Fibroblast of lung (primary cell): ENCODE measurements around the gene ZSCAN22. TPM values are rescaled to one million over a fixed set of nuclear protein-coding genes. Genes with fewer than 3 reads are reported as not detected.
"Not testable (repeated sequence)": the region's sequence is repeated elsewhere in the genome, so short reads cannot be mapped to it uniquely, and the experiment has no call there.

Experiments
- DNase-seq, 2 donors: peaks; one replicate each; pipeline versions ENCODE4 v3.0.0 to v3.0.0-alpha.2; 2010; ENCODE audit warnings: low read depth in 2 of 2
- H2AFZ ChIP-seq: 2 replicates; pipeline ENCODE4 v1.5.1; 2012; ENCODE audit warnings: low read length, control low read depth, inconsistent platforms
- H3K27ac ChIP-seq: 2 replicates; pipeline ENCODE4 v1.5.1; 2011; ENCODE audit warnings: low read length, control low read depth; ENCODE audit not compliant: insufficient read depth
- H3K27me3 ChIP-seq: 2 replicates; pipeline ENCODE4 v1.5.1; 2011; ENCODE audit warnings: mild to moderate bottlenecking, low read length; ENCODE audit not compliant: control insufficient read depth, insufficient read depth
- H3K36me3 ChIP-seq: 2 replicates; pipeline ENCODE4 v1.5.1; 2011; ENCODE audit warnings: low read length; ENCODE audit not compliant: control insufficient read depth, insufficient read depth
- H3K4me1 ChIP-seq: 2 replicates; pipeline ENCODE4 v1.5.1; 2011; ENCODE audit warnings: low read length; ENCODE audit not compliant: control insufficient read depth, insufficient read depth; ENCODE audit errors: extremely low read depth
- H3K4me2 ChIP-seq: 2 replicates; pipeline ENCODE4 v1.5.1; 2011; ENCODE audit warnings: low read length, control low read depth; ENCODE audit not compliant: insufficient read depth; ENCODE audit errors: extremely low read depth
- H3K4me3 ChIP-seq, 4 experiments: fragments of 200-600 bp in 1 of 4; sonication (generic) in 1 of 4; replicated peaks in 1 of 4; 2 replicates each; pipeline ENCODE4 v1.5.1; 2011 to 2016; ENCODE audit warnings: low read length in 4 of 4, low read depth in 3 of 4, mild to moderate bottlenecking in 3 of 4, control low read depth in 2 of 4, inconsistent platforms in 1 of 4, mixed read lengths in 1 of 4; ENCODE audit not compliant: insufficient read depth in 1 of 4; ENCODE audit errors: control extremely low read depth in 1 of 4
- H3K79me2 ChIP-seq: 2 replicates; pipeline ENCODE4 v1.5.1; 2012; ENCODE audit warnings: mild to moderate bottlenecking, low read length, inconsistent platforms; ENCODE audit not compliant: control insufficient read depth, insufficient read depth
- H3K9ac ChIP-seq: 2 replicates; pipeline ENCODE4 v1.5.1; 2011; ENCODE audit warnings: mild to moderate bottlenecking, low read length, control low read depth; ENCODE audit not compliant: insufficient read depth
- H3K9me3 ChIP-seq: 2 replicates; pipeline ENCODE4 v1.5.1; 2012; ENCODE audit warnings: low read depth, low read length; ENCODE audit not compliant: control insufficient read depth, insufficient read depth
- H4K20me1 ChIP-seq: 2 replicates; pipeline ENCODE4 v1.5.1; 2011; ENCODE audit warnings: low read length; ENCODE audit not compliant: control insufficient read depth, insufficient read depth; ENCODE audit errors: extremely low read depth
- CTCF ChIP-seq, 2 donors: IDR thresholded peaks in 1 of 2; conservative IDR thresholded peaks in 1 of 2; 1 replicate in 1 of 2; 2 replicates in 1 of 2; pipeline ENCODE4 v1.5.1; 2011 to 2012; ENCODE audit warnings: low read length in 2 of 2, control low read depth in 1 of 2, inconsistent platforms in 1 of 2, low read depth in 1 of 2, mild to moderate bottlenecking in 1 of 2
- EZH2 ChIP-seq: IDR thresholded peaks from 2 replicates; pipeline ENCODE4 v1.5.1; 2012; ENCODE audit warnings: low read length, control low read depth, mild to moderate bottlenecking; ENCODE audit errors: missing control alignments
- polyA plus RNA-seq, 2 donors: library from polyadenylated mRNA; depleted of rRNA in 1 of 2; stranded (reverse) in 1 of 2; unstranded in 1 of 2; fragments of >200 nt; gene quantifications; 2 replicates each; pipeline ENCODE4 v1.2.1, GENCODE V29; 2011 to 2012; ENCODE audit warnings: missing spikeins in 1 of 2
- total RNA-seq: library from RNA; depleted of rRNA; stranded (reverse); fragments of >200 nt; gene quantifications from 2 replicates; pipeline ENCODE4 v1.2.1, GENCODE V29; 2014

The ZSCAN22 gene
- total and polyA plus RNA-seq, 2 donors (not counting 1 experiment from before 2014, with no cell fraction given): 2.8 to 3.0 TPM

- Histone ChIP-seq H3K9ac (no peak overlapping the region), H3K27me3 (no peaks in the 10 kb centered on the region), H3K36me3 (peaks cover 13% of the 10 kb centered on the region), H3K27ac (no peak overlapping the region), H3K4me1 (no peaks in the 10 kb centered on the region), H2AFZ (no peak overlapping the region), H4K20me1 (no peaks in the 10 kb centered on the region), H3K9me3 (no peaks in the 10 kb centered on the region), H3K4me2 (no peak overlapping the region), H3K79me2 (peaks cover 12% of the 10 kb centered on the region), H3K4me3 (no peak overlapping the region)
- no peak for TF ChIP-seq CTCF (conservative IDR thresholded peaks at IDR 0.05 in 1 of 2, IDR thresholded peaks at IDR 0.05 in 1 of 2; ENCODE audit: low read depth in 1 of 2, low read length in 2 of 2)
- no peak for TF ChIP-seq EZH2
- no peak for DNase-seq
Observed at GRCh38 chr19:58307736-58308135, 19.1 kb upstream of the ZSCAN22 start.

GRCh38 chr19:58310685-58311084 is 16.1 kb upstream of the ZSCAN22 start:
- H2AFZ ChIP-seq, H4K20me1 ChIP-seq, H3K4me3 ChIP-seq, H3K9ac ChIP-seq, H3K9me3 ChIP-seq, H3K79me2 ChIP-seq, H3K4me2 ChIP-seq, H3K4me1 ChIP-seq, H3K27me3 ChIP-seq, H3K27ac ChIP-seq: not testable (repeated sequence)
- peak in 1 of 2 donors; percentile 33 for TF ChIP-seq CTCF (conservative IDR thresholded peaks at IDR 0.05 in 1 of 2, IDR thresholded peaks at IDR 0.05 in 1 of 2; ENCODE audit: low read depth in 1 of 2, low read length in 2 of 2)
- peak in 1 of 2 donors; percentile 34 for DNase-seq
- H3K36me3 ChIP-seq: peaks cover 24% of the 10 kb centered on the region

DNA sequence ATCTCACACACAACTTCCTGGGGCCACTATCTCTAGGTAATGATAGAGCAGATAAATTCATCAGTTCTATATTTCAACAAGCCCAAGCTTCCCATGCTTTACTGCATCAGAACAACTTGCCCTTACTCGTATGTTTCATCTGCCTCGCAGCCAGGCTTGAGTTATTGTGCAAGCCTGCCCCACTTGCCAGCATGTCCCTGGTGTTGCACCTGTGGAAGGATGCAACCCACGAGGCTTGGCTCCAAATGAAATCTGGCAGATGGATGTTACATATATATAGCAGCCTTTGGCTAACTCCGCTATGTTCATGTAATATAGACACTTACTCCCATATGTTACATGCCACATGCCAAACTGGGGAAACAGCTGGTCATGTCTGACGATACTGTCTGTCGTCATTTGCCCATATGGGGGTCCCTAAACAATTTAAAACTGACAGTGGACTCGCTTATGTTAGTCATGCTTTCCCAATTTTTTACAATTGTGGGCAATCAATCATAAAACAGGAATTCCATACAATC is 15.4 kb upstream of the ZSCAN22 start:
- no peaks in the 10 kb centered on the region for H3K4me1 ChIP-seq
- H3K9me3 ChIP-seq: no peaks in the 10 kb centered on the region
- H4K20me1 ChIP-seq: no peaks in the 10 kb centered on the region
- H3K9ac ChIP-seq: no peak overlapping the region
- no peak overlapping the region for H3K27ac ChIP-seq
- no peaks in the 10 kb centered on the region for H3K27me3 ChIP-seq
- H2AFZ ChIP-seq: no peak overlapping the region
- TF ChIP-seq CTCF (conservative IDR thresholded peaks at IDR 0.05 in 1 of 2, IDR thresholded peaks at IDR 0.05 in 1 of 2; ENCODE audit: low read depth in 1 of 2, low read length in 2 of 2): no peak
- no peak for TF ChIP-seq EZH2
- DNase-seq: no peak
- H3K36me3 ChIP-seq: peaks cover 25% of the 10 kb centered on the region
- no peak overlapping the region for H3K4me2 ChIP-seq
- peaks cover 2% of the 10 kb centered on the region for H3K79me2 ChIP-seq
- no peak overlapping the region for H3K4me3 ChIP-seq
